ENCODE results near the gene PBRM1.

Gene PBRM1

DNA sequence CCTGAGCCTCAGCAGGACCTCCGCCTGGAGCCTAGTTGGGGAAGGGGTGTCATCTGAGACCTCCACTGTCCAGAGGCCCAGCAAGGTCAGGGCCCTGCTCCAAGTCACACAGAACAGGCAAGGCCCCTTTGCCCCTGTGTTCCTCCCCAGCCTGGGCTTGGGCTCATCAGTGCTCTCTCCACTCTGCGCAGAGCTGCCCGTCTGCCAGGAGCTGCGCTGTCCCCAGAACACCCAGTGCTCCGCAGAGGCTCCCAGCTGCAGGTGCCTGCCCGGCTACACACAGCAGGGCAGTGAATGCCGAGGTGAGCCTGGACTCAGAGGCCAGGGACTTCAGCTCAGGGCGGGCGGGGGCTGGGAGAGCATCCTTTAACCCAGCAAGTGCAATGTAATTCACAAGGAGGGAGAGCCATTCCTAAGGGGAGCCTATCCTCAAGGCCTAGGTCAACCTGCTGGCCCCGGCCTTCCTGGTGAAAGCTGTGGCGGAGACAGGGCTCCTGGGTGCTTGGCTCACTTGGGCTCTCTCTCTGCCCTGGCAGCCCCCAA is 182.8 kb downstream of the PBRM1 start:
- no peak for DNase-seq

DNA sequence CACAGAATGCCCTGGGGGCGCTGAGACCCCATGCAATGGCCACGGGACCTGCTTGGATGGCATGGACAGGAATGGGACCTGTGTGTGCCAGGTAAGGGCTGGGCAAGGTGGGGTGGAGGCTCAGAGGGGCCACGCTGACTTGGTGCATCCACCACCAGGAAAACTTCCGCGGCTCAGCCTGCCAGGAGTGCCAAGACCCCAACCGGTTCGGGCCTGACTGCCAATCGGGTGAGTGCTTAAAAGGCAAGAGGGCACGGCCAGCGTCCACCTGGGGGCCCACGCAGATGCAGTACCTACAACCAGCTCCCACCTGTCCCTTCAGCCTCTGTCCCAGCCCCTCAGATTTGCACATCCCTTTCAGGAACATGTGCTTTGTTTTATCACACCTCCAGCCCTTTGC is 183.7 kb downstream of the PBRM1 start:
- no peak for DNase-seq

DNA sequence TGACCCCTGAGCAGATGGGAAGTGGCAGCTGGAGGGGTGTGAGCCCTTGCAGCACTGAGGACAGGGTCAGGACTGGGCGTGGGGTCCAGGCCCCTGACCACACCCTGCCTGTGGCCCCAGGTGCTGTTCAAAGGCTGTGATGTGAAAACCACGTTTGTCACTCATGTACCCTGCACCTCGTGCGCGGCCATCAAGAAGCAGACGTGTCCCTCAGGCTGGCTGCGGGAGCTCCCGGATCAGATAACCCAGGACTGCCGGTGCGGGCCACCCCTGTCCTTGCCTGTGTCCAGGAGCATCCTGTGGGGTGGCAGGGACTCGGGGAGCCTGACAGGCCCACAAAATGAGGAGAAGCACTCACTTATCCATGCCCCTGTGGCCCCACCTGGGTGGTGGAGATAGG is 184.7 kb downstream of the PBRM1 start:
- DNase-seq, result no peak

DNA sequence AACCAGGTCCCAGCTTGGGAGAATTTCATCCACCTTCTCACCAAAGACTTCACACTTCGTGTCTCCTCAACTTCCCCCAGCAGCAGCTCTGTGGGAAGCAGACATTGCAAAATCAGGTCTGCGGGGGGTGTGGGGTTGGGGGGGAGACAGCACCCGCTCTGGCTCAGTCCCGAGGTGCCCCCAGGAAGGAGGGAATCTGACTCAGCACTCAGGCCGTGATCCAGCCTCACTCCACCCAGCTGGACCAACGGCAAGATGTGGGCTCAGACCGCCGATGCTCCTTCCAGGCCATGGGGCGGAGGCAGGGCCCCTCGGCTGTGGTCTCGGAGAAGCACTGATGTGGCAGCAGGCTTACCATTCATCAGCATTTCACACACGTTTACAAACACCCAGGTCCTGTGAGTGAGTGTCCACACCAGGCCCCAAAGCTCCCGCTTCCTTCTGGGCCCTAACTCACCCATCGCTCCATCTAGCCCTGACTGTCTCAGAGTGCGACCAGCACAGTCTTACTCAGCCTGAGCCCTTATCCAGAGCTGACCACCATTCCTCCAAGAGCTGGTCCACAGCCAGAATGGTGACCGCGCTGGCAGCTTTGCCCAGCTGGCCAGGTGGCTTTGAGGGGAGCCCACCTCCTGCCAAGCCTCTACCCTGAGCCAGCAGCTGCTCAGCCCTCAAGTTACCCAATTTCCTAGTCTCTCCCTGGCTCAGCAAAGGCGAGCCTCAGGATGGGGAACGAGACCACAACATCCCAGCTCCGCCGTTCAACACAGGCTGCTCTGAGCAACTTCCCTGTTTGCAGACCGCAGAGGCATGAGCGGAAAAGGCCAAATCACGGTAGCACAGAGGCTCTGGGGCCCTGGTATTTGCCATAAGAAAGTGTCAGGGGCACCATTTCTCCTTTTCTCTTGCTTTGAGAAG is 187.3 kb downstream of the PBRM1 start:
- no peak for DNase-seq

DNA sequence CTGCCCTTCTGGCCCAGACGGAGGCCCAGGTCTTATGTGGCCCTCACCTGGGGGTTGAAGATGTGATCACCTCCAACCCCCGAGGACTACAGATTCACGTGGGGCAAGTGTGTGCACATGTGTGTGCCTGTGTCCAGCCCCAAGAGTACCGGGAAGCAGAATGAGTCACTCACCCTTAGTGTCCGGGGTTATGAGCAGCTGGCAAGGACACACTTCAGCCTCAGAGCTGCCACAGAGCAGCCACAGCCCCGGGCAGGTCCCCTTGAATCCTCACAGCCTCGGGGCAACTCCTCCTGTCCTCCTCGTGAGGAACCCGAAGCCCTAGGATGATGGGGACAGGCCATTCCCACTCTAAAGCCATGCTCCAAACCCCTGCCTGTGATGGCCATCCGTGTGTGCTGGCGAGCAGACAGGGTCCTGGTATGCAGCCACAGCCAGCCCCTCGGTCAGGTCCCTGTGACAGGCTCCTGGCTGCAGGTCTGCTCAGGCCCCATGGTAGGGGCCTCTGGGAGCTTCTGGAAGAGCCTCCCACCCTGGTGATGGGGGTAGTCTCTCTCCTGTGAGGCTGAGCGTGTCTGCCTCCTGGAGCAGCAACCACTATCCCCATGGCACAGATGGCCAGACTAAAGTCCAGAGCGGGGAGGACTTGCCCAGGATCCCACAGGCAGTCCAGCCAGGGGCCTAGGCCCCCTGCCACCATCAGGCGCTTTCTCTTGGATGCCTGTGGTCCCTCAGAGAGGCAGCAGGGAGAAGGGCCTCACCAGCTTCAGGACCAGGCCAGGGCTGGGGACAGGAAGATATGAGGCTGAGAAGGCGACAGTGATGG is 189.7 kb downstream of the PBRM1 start:
- DNase-seq, result no peak

All from NCI-H510A treated with DMSO at 0.1 percent for 48 hours (cell line).